GM10847 (cell line): ENCODE results near the gene EIPR1.

Experiments
- POLR2A ChIP-seq: IDR thresholded peaks from 2 replicates; pipeline ENCODE4 v1.6.1; 2011; ENCODE audit not compliant: insufficient read length; ENCODE audit errors: extremely low read depth

Gene EIPR1

GRCh38 chr2:3296182-3296972 is 81.2 kb downstream of the EIPR1 start:
- no peak for TF ChIP-seq POLR2A

GRCh38 chr2:3294493-3294892 is 83.1 kb downstream of the EIPR1 start:
- no peak for TF ChIP-seq POLR2A

- no peak for TF ChIP-seq POLR2A
These were observed 83.5 kb downstream of the EIPR1 start for GRCh38 chr2:3294069-3294468.

- no peak for TF ChIP-seq POLR2A
These were observed 84.4 kb downstream of the EIPR1 start for GRCh38 chr2:3293221-3293620.

- no peak for TF ChIP-seq POLR2A
These were observed 85.2 kb downstream of the EIPR1 start for GRCh38 chr2:3292416-3292815.

- no peak for TF ChIP-seq POLR2A
These were observed 85.9 kb downstream of the EIPR1 start for GRCh38 chr2:3291750-3292149.

GRCh38 chr2:3291113-3291512 is 86.5 kb downstream of the EIPR1 start:
- no peak for TF ChIP-seq POLR2A

GRCh38 chr2:3290655-3291054 is 87.0 kb downstream of the EIPR1 start:
- no peak for TF ChIP-seq POLR2A

- TF ChIP-seq POLR2A: no peak
These were observed 87.6 kb downstream of the EIPR1 start for GRCh38 chr2:3289971-3290370.

- no peak for TF ChIP-seq POLR2A
These were observed 88.1 kb downstream of the EIPR1 start for GRCh38 chr2:3289526-3289925.

- TF ChIP-seq POLR2A: no peak
These were observed 88.5 kb downstream of the EIPR1 start for GRCh38 chr2:3289171-3289515.

GRCh38 chr2:3288470-3289170 is 89.0 kb downstream of the EIPR1 start:
- TF ChIP-seq POLR2A: no peak

- no peak for TF ChIP-seq POLR2A
These were observed 89.7 kb downstream of the EIPR1 start for GRCh38 chr2:3287896-3288295.

GRCh38 chr2:3285901-3286645 is 91.5 kb downstream of the EIPR1 start:
- no peak for TF ChIP-seq POLR2A

- TF ChIP-seq POLR2A: no peak
These were observed 92.7 kb downstream of the EIPR1 start for GRCh38 chr2:3284657-3285630.
